GM12891 (cell line): ENCODE results near the gene ZCCHC4.

Experiments used
- DNase-seq: peaks from one replicate; pipeline ENCODE4 v3.0.0; 2011; ENCODE audit warnings: low spot score; ENCODE audit not compliant: insufficient read length
- FAIRE-seq: peaks from 2 replicates; lab custom pipeline; 2011; peaks lifted over from hg19 to GRCh38; lab: Jason Lieb, UNC
- PAX5 ChIP-seq: IDR thresholded peaks from 2 replicates; pipeline ENCODE4 v1.6.1; 2011; ENCODE audit warnings: low read length, moderate library complexity, mild to moderate bottlenecking; ENCODE audit not compliant: insufficient read depth, severe bottlenecking
- POLR2A ChIP-seq: IDR thresholded peaks from 2 replicates; pipeline ENCODE4 v1.6.1; 2011; ENCODE audit warnings: low read depth, low read length, control low read depth
- POLR2AphosphoS5 ChIP-seq: IDR thresholded peaks from 2 replicates; pipeline ENCODE4 v1.6.1; 2011; ENCODE audit warnings: low read depth, low read length, control low read depth
- POU2F2 ChIP-seq: IDR thresholded peaks from 2 replicates; pipeline ENCODE4 v1.6.1; 2011; ENCODE audit warnings: low read depth, mild to moderate bottlenecking, control low read depth, low read length, moderate library complexity
- SPI1 ChIP-seq: IDR thresholded peaks from 2 replicates; pipeline ENCODE4 v1.6.1; 2011; ENCODE audit warnings: low read depth, low read length, control low read depth
- TAF1 ChIP-seq: IDR thresholded peaks from 2 replicates; pipeline ENCODE4 v1.6.1; 2011; ENCODE audit warnings: low read depth, low read length, control low read depth

The ZCCHC4 gene

DNA sequence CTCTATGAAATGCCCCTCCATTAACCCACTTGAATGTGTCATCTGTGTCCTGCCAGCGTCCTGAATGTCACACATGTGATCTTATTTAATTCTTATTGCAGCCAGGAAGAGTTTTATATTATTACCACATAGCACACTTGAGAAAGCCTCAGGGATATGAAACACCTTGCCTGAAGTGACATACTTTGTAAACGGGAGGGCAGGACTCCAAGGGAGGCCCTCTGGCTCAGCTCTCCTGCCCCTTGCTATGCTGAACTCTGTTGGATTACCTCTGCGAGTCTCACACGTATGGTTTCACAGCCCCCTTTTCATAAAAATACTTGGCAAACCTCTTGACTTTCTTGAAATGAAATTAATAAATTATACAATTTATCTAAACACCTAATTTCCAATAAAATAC is 11.1 kb upstream of the ZCCHC4 start:
- DNase-seq (no peak), FAIRE-seq (no peak)
- no peak for TF ChIP-seq POU2F2
- no peak for TF ChIP-seq PAX5
- no peak for TF ChIP-seq TAF1
- no peak for TF ChIP-seq POLR2A
- TF ChIP-seq SPI1: no peak
- no peak for TF ChIP-seq POLR2AphosphoS5

- FAIRE-seq (no peak), DNase-seq (no peak)
- no peak for TF ChIP-seq PAX5
- TF ChIP-seq POLR2AphosphoS5: no peak
- no peak for TF ChIP-seq POU2F2
- TF ChIP-seq TAF1: no peak
- no peak for TF ChIP-seq SPI1
- no peak for TF ChIP-seq POLR2A
Observed at GRCh38 chr4:25302626-25303025, 9.9 kb upstream of the ZCCHC4 start.

GRCh38 chr4:25303578-25303977 is 9.0 kb upstream of the ZCCHC4 start:
- TF ChIP-seq TAF1 (no peak), PAX5 (no peak), POU2F2 (no peak), POLR2AphosphoS5 (no peak), POLR2A (no peak), SPI1 (no peak)
- DNase-seq: no peak
- no peak for FAIRE-seq

GRCh38 chr4:25306518-25307057 is 6.0 kb upstream of the ZCCHC4 start:
- TF ChIP-seq POLR2A (no peak), POLR2AphosphoS5 (no peak), SPI1 (no peak), TAF1 (no peak), POU2F2 (no peak), PAX5 (no peak)
- DNase-seq (no peak), FAIRE-seq (no peak)

GRCh38 chr4:25307596-25307995 is 5.0 kb upstream of the ZCCHC4 start:
- FAIRE-seq (no peak), DNase-seq (no peak)
- TF ChIP-seq POLR2AphosphoS5 (no peak), SPI1 (no peak), PAX5 (no peak)

DNA sequence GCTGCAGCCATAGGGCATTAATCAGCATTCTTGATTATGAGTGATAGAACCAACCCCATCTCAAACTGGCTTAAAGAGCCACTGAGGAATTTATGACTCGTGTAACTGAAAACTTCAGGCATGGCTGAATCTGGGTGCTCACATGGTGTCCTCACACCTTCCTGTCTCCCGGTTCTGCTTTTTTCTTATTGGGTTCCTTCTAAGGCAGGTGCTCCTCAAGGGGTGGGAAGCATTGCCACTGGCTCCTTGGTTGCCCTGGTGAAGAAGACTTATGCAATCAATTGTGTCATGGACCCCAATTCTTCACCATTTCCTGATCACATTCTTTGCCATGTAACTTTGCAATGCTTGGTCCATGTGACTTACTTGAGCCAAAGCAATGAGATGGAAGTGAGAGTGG is 4.3 kb upstream of the ZCCHC4 start:
- FAIRE-seq: no peak

DNA sequence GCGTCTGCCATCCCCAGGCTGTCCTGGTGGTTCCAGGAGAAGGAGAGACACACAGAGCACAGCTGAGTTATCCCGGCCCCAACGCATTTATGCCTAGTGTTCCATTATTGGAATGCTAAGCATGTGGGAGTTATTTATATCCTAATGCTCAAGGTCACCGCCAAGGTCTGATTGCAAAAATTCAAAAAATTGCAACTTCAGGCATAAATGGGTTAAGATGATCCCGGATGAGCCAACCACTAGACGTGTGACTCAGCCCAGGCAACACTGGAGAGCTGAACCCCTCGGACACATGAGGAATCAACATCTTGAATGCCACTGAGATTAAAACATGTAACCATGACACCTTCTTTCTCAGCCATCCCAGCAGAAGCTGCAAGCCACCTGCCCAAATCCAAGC is 3.8 kb upstream of the ZCCHC4 start:
- FAIRE-seq (no peak), DNase-seq (no peak)
- TF ChIP-seq POLR2A (no peak), POU2F2 (no peak), TAF1 (no peak), PAX5 (no peak), SPI1 (no peak), POLR2AphosphoS5 (no peak)

More for the DNA sequence above, 4.3 kb upstream of the ZCCHC4 start:
- TF ChIP-seq POLR2A (no peak), SPI1 (peak; percentile 78)
- no peak for DNase-seq

DNA sequence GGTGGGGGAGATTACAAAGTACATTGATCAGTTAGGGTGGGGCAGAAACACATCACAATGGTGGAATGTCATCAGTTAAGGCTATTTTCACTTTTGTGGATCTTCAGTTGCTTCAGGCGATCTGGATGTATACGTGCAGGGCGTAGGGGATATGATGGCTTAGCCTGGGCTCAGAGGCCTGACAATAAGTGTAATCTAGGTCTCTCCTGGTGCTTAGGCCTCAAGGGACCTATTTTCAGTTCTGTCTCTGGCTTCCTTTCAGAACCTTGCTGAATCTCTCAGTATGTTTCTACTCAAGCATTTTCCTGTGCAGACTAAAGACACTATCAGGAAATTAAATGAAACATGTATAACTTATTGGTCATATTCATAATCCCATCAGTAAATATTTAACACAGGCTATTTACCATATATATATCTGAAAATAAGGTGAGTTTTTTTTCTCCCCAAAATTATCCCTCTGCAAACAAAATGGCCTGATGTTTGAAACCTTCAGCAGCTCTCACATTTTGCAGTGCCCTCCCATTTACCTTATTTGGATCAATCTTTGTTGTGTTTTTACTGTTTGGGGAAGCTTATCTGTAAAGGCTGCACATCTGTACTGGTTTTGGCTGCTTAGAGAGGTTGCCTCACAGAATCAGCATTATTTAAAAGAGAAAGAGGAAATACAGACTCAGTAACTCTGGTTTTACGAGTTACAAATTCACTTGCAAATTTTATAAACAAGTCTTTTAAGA is 2.3 kb upstream of the ZCCHC4 start:
- DNase-seq (no peak), FAIRE-seq (peak; percentile 83)
- TF ChIP-seq PAX5: no peak
- TF ChIP-seq POLR2AphosphoS5: no peak
- no peak for TF ChIP-seq POU2F2
- TF ChIP-seq POLR2A: peak; percentile 12; the same call in 1 of the 2 replicates
- TF ChIP-seq SPI1: peak; percentile 44; the same call in 1 of the 2 replicates
- no peak for TF ChIP-seq TAF1

GRCh38 chr4:25310803-25311166 is 1.8 kb upstream of the ZCCHC4 start:
- DNase-seq (no peak), FAIRE-seq (peak; percentile 58)
- no peak for TF ChIP-seq POLR2AphosphoS5
- TF ChIP-seq POLR2A: no peak
- no peak for TF ChIP-seq POU2F2
- TF ChIP-seq PAX5: no peak
- TF ChIP-seq TAF1: no peak

DNA sequence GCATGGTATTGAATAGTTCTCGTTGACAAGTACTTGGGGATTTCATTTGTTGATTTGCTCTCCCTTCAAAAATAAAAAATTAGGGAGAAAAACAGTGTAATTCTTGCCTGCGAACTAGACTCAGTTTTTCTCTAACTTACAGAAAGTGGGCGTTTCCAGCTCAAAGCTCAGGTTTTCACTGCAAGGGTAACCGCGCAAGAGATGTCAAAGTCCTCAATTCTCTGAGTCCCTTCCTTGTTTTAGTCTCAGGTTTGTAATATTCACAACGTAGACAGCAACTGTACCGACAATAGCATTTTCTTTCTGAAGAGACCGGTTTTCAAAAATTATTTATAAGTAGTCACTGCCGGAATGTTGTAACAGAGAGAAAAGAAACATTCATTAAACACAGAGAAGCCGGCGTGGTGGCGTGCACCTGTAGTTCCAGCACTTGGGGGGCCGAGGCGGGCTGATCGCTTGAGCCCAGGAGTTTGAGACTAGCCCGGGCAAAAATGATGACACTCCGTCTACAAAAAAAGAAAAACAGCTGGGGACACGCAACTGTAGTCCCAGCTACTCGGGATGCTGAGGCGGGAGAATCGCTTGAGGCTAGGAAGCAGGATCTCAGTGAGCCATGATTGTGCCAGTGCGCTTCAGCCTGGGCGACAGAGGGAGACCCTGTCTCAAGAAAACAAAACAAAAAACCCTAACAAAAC is 774 bp downstream of the ZCCHC4 start:
- FAIRE-seq (no peak), DNase-seq (no peak)
- TF ChIP-seq PAX5 (no peak), TAF1 (no peak), POLR2AphosphoS5 (no peak), POLR2A (no peak), SPI1 (no peak), POU2F2 (no peak)

GRCh38 chr4:25320336-25320735 is 7.8 kb downstream of the ZCCHC4 start:
- FAIRE-seq: peak; percentile 33
- TF ChIP-seq POLR2A: no peak
- TF ChIP-seq POU2F2: no peak
- TF ChIP-seq TAF1: no peak
- TF ChIP-seq PAX5: no peak
- TF ChIP-seq SPI1: no peak
- no peak for TF ChIP-seq POLR2AphosphoS5
- no peak for DNase-seq
